HG03457 (cell line): ENCODE measurements around the gene CDC42BPB.
"Not testable (repeated sequence)": the region's sequence is repeated elsewhere in the genome, so short reads cannot be mapped to it uniquely, and the experiment has no call there.

ENCODE experiments used
- ATAC-seq: cut with Tn5 transposase; IDR thresholded peaks from one replicate; pipeline ENCODE4 v1.9.1; 2021; ENCODE audit warnings: moderate number of reproducible peaks; ENCODE audit not compliant: unreplicated experiment

Gene CDC42BPB

GRCh38 chr14:102930753-102931579 lies 126.4 kb downstream of the CDC42BPB start:
- ATAC-seq = no peak

GRCh38 chr14:102930138-102930752 lies 127.1 kb downstream of the CDC42BPB start:
- no peak for ATAC-seq

- no peak for ATAC-seq
These were observed 127.9 kb downstream of the CDC42BPB start for GRCh38 chr14:102929241-102930137.

GRCh38 chr14:102928412-102929240 lies 128.7 kb downstream of the CDC42BPB start:
- ATAC-seq = peak; percentile 63

- no peak for ATAC-seq
These were observed 129.4 kb downstream of the CDC42BPB start for GRCh38 chr14:102927878-102928411.

- no peak for ATAC-seq
These were observed 129.9 kb downstream of the CDC42BPB start for GRCh38 chr14:102927346-102927877.

- not testable (repeated sequence) for ATAC-seq
These were observed 130.5 kb downstream of the CDC42BPB start for GRCh38 chr14:102926840-102927239.

- ATAC-seq = no peak
These were observed 131.2 kb downstream of the CDC42BPB start for GRCh38 chr14:102926104-102926503.

GRCh38 chr14:102925646-102926045 lies 131.7 kb downstream of the CDC42BPB start:
- ATAC-seq = no peak

GRCh38 chr14:102924632-102925588 lies 132.4 kb downstream of the CDC42BPB start:
- ATAC-seq = no peak

- ATAC-seq = no peak
These were observed 133.3 kb downstream of the CDC42BPB start for GRCh38 chr14:102923925-102924486.

- no peak for ATAC-seq
These were observed 134.0 kb downstream of the CDC42BPB start for GRCh38 chr14:102923201-102923924.

- ATAC-seq = no peak
These were observed 134.7 kb downstream of the CDC42BPB start, which contains the start of gene AMN for GRCh38 chr14:102922490-102923200. Gene AMN (plus strand): TSS chr14:102922663. CDS start chr14:102922689, 26 bp downstream.

GRCh38 chr14:102920998-102921304 lies 136.4 kb downstream of the CDC42BPB start:
- ATAC-seq = no peak

- no peak for ATAC-seq
These were observed 136.9 kb downstream of the CDC42BPB start for GRCh38 chr14:102920273-102920997.

- no peak for ATAC-seq
These were observed 138.9 kb downstream of the CDC42BPB start for GRCh38 chr14:102918438-102918837.
